Body of pancreas (tissue), 4 donors: ENCODE results near the gene MED27. TPM values are rescaled to one million over a fixed set of nuclear protein-coding genes. Genes with fewer than 3 reads are reported as not detected.

Experiments used
- ATAC-seq: fragments of 150-250 bp; one replicate; pipeline ENCODE4 v1.9.1; 2016
- DNase-seq, 4 donors: peaks; one replicate each; pipeline ENCODE4 v3.0.0-alpha.2; 2019
- H3K27ac ChIP-seq, 4 donors: fragments of 200-600 bp; sonication (generic); 1 replicate in 3 of 4; 2 replicates in 1 of 4; pipeline versions ENCODE4 v1.5.1 to v1.6.1; 2016 to 2019; ENCODE audit warnings: mild to moderate bottlenecking in 1 of 4, mixed read lengths in 1 of 4, moderate library complexity in 1 of 4
- H3K27me3 ChIP-seq, 2 donors: fragments of 200-600 bp; sonication (generic); one replicate each; pipeline ENCODE4 v1.6.0; 2016; ENCODE audit warnings: mild to moderate bottlenecking in 1 of 2
- H3K36me3 ChIP-seq, 2 donors: fragments of 200-600 bp; sonication (generic); replicated peaks in 1 of 2; 2 replicates each; pipeline ENCODE4 v1.5.1; 2016; ENCODE audit warnings: low read depth in 2 of 2; ENCODE audit not compliant: insufficient read depth in 1 of 2
- H3K4me1 ChIP-seq: fragments of 200-600 bp; sonication (generic); one replicate; pipeline ENCODE4 v1.6.0; 2016
- H3K4me3 ChIP-seq, 2 donors: fragments of 200-600 bp; sonication (generic); 1 replicate in 1 of 2; 2 replicates in 1 of 2; pipeline ENCODE4 v1.5.1; 2016 to 2019
- H3K9me3 ChIP-seq, 3 donors: fragments of 200-600 bp; sonication (generic); 1 replicate in 2 of 3; 2 replicates in 1 of 3; pipeline ENCODE4 v1.5.1; 2016
- POLR2A ChIP-seq, 3 donors: fragments of 450-650 bp; IDR thresholded peaks; one replicate each; pipeline ENCODE4 v1.6.1; 2016; ENCODE audit warnings: antibody characterized with exemption in 3 of 3, mild to moderate bottlenecking in 2 of 3
- WGBS, 2 donors: methylation state at CpG; one replicate each; pipeline ENCODE4 v1.1.5; 2017; 5-methylcytosine and 5-hydroxymethylcytosine counted together
- intact Hi-C: fragments of 100-400 bp; cut with DNase I; formaldehyde crosslinking; loops from one replicate; pipeline ENCODE4 v1.15.1; 2023
- total RNA-seq, 2 donors: library from RNA; depleted of rRNA; stranded (reverse); fragments of >200 nt; gene quantifications; one replicate each; pipeline ENCODE4 v1.1.0, GENCODE V29; 2016
- TF ChIP-seq, protein P1 (sequence below), 7 experiments: fragments of 450-650 bp in 4 of 7; fragments of 200-600 bp in 3 of 7; sonication (generic) in 3 of 7; IDR thresholded peaks; one replicate each; pipeline ENCODE4 v1.5.1; 2016 to 2019; ENCODE audit warnings: antibody characterized with exemption in 7 of 7

The MED27 gene
- total RNA-seq, 2 donors from 2014 or later, result 3.4 to 11.5 TPM

DNA sequence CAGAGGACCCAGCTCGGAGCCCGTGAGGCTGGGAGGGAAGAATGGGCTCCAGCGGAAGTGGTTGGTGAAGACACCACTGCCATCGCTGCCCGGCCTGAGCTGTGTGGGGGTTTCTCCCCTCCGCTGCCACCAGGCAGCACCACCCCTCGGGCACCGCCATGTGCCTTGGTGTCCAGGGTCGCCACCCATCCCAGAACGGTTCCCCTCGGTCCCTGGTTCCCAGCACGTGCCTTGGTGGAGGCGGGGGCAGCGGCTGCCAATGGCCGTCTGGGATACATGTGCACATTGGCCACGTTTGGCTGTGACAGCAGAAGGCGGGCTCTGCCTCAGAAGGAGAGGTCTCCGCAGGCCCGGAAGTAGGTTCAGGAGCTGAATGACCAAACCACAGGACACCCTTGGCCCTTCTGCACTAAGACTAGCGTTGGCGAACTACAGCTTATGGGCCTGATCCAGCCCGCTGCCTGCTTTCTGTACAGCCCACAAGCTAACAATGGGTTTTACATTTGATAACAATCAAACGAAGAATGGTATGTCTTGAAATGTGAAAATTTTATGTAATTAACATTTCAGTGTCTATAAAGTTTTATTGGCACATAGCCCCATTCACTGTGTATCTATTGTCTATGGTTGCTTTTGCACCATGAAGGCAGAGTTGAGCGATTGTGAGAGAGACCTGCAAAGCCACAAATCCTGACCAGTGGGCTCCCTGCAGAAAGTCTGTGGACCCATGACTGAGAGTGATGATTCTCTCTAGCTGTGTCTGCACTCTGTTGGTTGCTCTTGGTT, 248.1 kb downstream of the MED27 start:
- DNase-seq (no peak), ATAC-seq (no peak)
- Histone ChIP-seq H3K9me3 (peaks cover 0 to 17% (median 0%) of the 10 kb centered on the region in 3 donors), H3K27me3 (no peaks in the 10 kb centered on the region), H3K4me3 (no peak overlapping the region), H3K4me1 (no peaks in the 10 kb centered on the region), H3K36me3 (no peaks in the 10 kb centered on the region), H3K27ac (no peak overlapping the region)
- TF ChIP-seq, protein P1, sequence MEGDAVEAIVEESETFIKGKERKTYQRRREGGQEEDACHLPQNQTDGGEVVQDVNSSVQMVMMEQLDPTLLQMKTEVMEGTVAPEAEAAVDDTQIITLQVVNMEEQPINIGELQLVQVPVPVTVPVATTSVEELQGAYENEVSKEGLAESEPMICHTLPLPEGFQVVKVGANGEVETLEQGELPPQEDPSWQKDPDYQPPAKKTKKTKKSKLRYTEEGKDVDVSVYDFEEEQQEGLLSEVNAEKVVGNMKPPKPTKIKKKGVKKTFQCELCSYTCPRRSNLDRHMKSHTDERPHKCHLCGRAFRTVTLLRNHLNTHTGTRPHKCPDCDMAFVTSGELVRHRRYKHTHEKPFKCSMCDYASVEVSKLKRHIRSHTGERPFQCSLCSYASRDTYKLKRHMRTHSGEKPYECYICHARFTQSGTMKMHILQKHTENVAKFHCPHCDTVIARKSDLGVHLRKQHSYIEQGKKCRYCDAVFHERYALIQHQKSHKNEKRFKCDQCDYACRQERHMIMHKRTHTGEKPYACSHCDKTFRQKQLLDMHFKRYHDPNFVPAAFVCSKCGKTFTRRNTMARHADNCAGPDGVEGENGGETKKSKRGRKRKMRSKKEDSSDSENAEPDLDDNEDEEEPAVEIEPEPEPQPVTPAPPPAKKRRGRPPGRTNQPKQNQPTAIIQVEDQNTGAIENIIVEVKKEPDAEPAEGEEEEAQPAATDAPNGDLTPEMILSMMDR (IDR thresholded peaks at IDR 0.05), result no peak
- no peak for TF ChIP-seq POLR2A (IDR thresholded peaks at IDR 0.05)
- 80 to 81% methylated on average over 6 to 24 of the region's 24 CpGs for WGBS, 2 donors
- intact Hi-C loops, result no loop called here

DNA sequence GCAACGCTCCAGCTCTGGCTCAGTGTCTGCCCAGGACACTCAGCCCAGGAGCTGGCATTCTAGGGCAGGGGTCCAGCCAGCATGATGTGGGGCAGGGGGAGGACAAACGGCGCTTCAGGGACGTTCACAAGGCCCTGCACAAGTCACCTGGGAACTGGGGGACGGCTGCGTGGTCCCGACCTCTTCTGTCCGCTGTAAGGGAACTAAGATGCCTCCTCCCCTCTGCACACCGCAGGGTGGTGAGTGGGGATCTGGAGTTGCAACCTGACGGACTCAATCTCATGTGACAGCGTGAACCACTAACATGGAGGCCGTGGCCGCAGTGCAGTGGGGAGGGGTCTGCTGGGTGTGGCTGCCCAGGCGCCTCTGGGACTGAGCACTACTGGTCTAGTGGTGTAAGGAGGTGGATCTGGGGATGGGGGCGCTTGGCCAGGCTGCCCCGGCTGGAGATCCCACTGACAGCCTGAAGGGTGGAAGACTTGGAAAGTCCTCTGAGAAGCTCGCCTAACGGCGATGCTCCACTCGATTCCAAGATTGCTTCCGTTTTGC, 251.8 kb downstream of the MED27 start:
- TF ChIP-seq, protein P1 (IDR thresholded peaks at IDR 0.05), result no peak
- no peak for TF ChIP-seq POLR2A (IDR thresholded peaks at IDR 0.05)
- Histone ChIP-seq H3K4me3 (no peak overlapping the region), H3K4me1 (no peaks in the 10 kb centered on the region), H3K27me3 (no peaks in the 10 kb centered on the region), H3K9me3 (no peaks in the 10 kb centered on the region), H3K36me3 (no peaks in the 10 kb centered on the region), H3K27ac (no peak overlapping the region)
- no peak for ATAC-seq
- intact Hi-C loops, result no loop called here
- WGBS, 2 donors, result 70 to 72% methylated on average over 15 to 21 of the region's 21 CpGs
- DNase-seq, result no peak

DNA sequence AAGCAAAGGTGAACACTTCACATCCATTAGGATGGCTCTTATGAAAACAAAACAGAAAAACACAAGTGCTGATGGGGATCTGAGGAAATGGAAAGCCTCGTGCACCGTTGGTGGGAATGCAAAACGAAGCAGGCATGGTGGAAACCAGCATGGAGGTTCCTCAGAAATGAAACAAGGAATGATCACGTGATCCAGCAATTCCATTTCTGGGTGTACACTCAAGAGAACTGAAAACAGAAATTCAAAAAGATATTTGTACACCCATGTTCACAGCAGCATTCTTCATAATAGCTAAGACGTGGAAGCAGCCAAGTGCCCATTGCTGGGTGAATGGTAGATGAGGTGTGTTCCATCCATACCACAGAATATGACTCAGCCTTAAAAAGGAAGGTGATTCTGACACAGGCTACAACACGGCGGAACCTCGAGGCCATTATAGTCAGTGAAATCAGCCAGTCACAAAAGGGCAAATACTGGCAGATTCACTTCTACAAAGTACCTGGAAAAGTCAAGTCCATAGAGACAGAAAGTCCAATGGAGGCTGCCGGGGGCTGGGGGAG, 252.6 kb downstream of the MED27 start:
- WGBS, 2 donors, result 52 to 60% methylated on average over 9 of the region's 9 CpGs
- H3K36me3 ChIP-seq, result no peaks in the 10 kb centered on the region
- no peaks in the 10 kb centered on the region for H3K27me3 ChIP-seq
- intact Hi-C loops, result no loop called here
- H3K4me1 ChIP-seq, result no peaks in the 10 kb centered on the region
- DNase-seq (no peak), ATAC-seq (no peak)
- no peak overlapping the region for H3K27ac ChIP-seq
- H3K4me3 ChIP-seq, result no peak overlapping the region
- H3K9me3 ChIP-seq, result no peaks in the 10 kb centered on the region
- TF ChIP-seq POLR2A (IDR thresholded peaks at IDR 0.05), result no peak
- TF ChIP-seq, protein P1 (IDR thresholded peaks at IDR 0.05), result no peak

DNA sequence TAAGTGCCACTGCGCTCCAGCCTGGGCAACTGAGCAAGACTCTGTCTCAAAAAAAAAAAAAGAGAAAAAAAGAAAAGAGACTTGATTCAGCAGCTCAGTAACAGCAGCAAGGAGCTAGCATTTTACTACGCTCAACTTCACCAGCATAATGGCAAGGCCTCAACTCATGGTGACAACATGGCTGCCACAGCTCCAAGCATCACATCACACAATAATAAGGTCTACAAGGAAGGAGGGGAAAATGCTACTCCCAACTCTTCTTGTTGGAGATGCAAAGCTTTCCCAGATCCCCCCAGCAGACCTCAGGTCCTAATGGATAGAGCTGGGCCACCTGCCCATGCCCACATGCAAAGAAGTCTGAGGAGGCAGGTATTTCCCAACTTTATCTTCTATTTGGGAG, 253.6 kb downstream of the MED27 start:
- Histone ChIP-seq H3K4me1 (no peaks in the 10 kb centered on the region), H3K27me3 (peaks cover 0 to under 1% of the 10 kb centered on the region in 2 donors), H3K9me3 (no peaks in the 10 kb centered on the region), H3K4me3 (no peak overlapping the region), H3K27ac (no peak overlapping the region), H3K36me3 (no peaks in the 10 kb centered on the region)
- no peak for ATAC-seq
- no peak for TF ChIP-seq POLR2A (IDR thresholded peaks at IDR 0.05)
- TF ChIP-seq, protein P1 (IDR thresholded peaks at IDR 0.05), result no peak
- intact Hi-C loops, result no loop called here
- 92 to 100% methylated on average over 2 of the region's 2 CpGs for WGBS, 2 donors
- no peak for DNase-seq
